H1 (cell line): ENCODE data around the gene APH1B. TPM values are rescaled to one million over a fixed set of nuclear protein-coding genes. Genes with fewer than 3 reads are reported as not detected.

Source experiments
- CTCF ChIA-PET: fragments of 300-600 bp; sonication (Branson Sonifier 250); formaldehyde crosslinking; loops from one replicate; lab custom pipeline; 2021; ENCODE audit not compliant: partially characterized antibody; lab: Charles Lee
- POLR2A ChIA-PET: fragments of 300-600 bp; sonication (Branson Sonifier 250); formaldehyde crosslinking; loops from one replicate; lab custom pipeline; 2021; ENCODE audit warnings: inconsistent platforms; ENCODE audit not compliant: partially characterized antibody; lab: Charles Lee
- DNase-seq, 2 experiments: peaks; one replicate each; pipeline versions ENCODE4 v3.0.0 to v3.0.0-alpha.2; 2010 to 2022; ENCODE audit warnings: low spot score in 2 of 2, low read depth in 1 of 2, mixed read lengths in 1 of 2
- FAIRE-seq: peaks from 2 replicates; lab custom pipeline; 2011; peaks lifted over from hg19 to GRCh38; lab: Jason Lieb, UNC
- H2AFZ ChIP-seq: 2 replicates; pipeline ENCODE4 v1.8.1; 2012; ENCODE audit warnings: low read length, inconsistent platforms
- H2AK5ac ChIP-seq: 2 replicates; pipeline ENCODE4 v1.6.1; 2013; ENCODE audit warnings: low read depth, low read length
- H2BK120ac ChIP-seq: replicated peaks from 2 replicates; pipeline ENCODE3; 2013; ENCODE audit warnings: low read depth, low read length, inconsistent platforms
- H2BK12ac ChIP-seq: 2 replicates; pipeline ENCODE4 v1.6.1; 2013; ENCODE audit warnings: low read depth, low read length
- H2BK15ac ChIP-seq: 2 replicates; pipeline ENCODE4 v1.6.1; 2013; ENCODE audit warnings: low read length
- H2BK20ac ChIP-seq: 2 replicates; pipeline ENCODE4 v1.6.1; 2013; ENCODE audit warnings: low read length
- H2BK5ac ChIP-seq: 2 replicates; pipeline ENCODE4 v1.6.1; 2013; ENCODE audit warnings: low read depth, low read length
- H3K14ac ChIP-seq: 2 replicates; pipeline ENCODE4 v1.6.1; 2013; ENCODE audit warnings: inconsistent platforms; ENCODE audit not compliant: insufficient read length
- H3K18ac ChIP-seq: 2 replicates; pipeline ENCODE4 v1.6.1; 2013; ENCODE audit warnings: low read length; ENCODE audit errors: extremely low read depth
- H3K23ac ChIP-seq: 2 replicates; pipeline ENCODE4 v1.6.1; 2013; ENCODE audit warnings: inconsistent platforms; ENCODE audit not compliant: insufficient read length
- H3K23me2 ChIP-seq: 2 replicates; pipeline ENCODE4 v1.6.1; 2013; ENCODE audit warnings: low read depth, low read length
- H3K27ac ChIP-seq: 2 replicates; pipeline ENCODE4 v1.6.1; 2011; ENCODE audit warnings: low read depth, low read length, inconsistent platforms
- H3K27me3 ChIP-seq, 4 experiments: replicated peaks in 1 of 4; 1 replicate in 1 of 4; 2 replicates in 3 of 4; pipeline versions ENCODE4 v1.6.1 to v1.8.1; 2011 to 2013; ENCODE audit warnings: low read length in 3 of 4, mild to moderate bottlenecking in 3 of 4, inconsistent platforms in 2 of 4, mixed read lengths in 2 of 4, moderate library complexity in 1 of 4; ENCODE audit not compliant: control insufficient read depth in 3 of 4, insufficient read depth in 3 of 4; ENCODE audit errors: extremely low read depth in 1 of 4
- H3K36me3 ChIP-seq, 4 experiments: 2 replicates each; pipeline versions ENCODE4 v1.6.1 to v1.8.1; 2011 to 2013; ENCODE audit warnings: mild to moderate bottlenecking in 4 of 4, low read length in 3 of 4, moderate library complexity in 2 of 4, control low read depth in 1 of 4, inconsistent platforms in 1 of 4; ENCODE audit not compliant: insufficient read depth in 4 of 4, control insufficient read depth in 2 of 4
- H3K4ac ChIP-seq: replicated peaks from 2 replicates; pipeline ENCODE3; 2013; ENCODE audit warnings: low read length, low read depth, mixed read lengths, inconsistent platforms; ENCODE audit not compliant: insufficient read length
- H3K4me1 ChIP-seq, 4 experiments: replicated peaks in 1 of 4; 1 replicate in 1 of 4; 2 replicates in 3 of 4; pipeline versions ENCODE4 v1.6.1 to v1.8.1; 2011 to 2013; ENCODE audit warnings: low read length in 3 of 4, inconsistent platforms in 2 of 4, mixed read lengths in 1 of 4; ENCODE audit not compliant: insufficient read depth in 4 of 4, control insufficient read depth in 3 of 4
- H3K4me2 ChIP-seq, 2 experiments: 2 replicates each; pipeline versions ENCODE4 v1.6.1 to v1.8.1; 2011 to 2013; ENCODE audit warnings: low read depth in 2 of 2, low read length in 2 of 2, control low read depth in 1 of 2, inconsistent platforms in 1 of 2, mild to moderate bottlenecking in 1 of 2; ENCODE audit not compliant: insufficient read depth in 1 of 2
- H3K4me3 ChIP-seq, 4 experiments: fragments of 200-600, 300-600 bp in 1 of 4; sonication (generic), shearing (Covaris generic), sonication (Bioruptor Twin) in 1 of 4; 2 replicates each; pipeline versions ENCODE4 v1.5.1 to v1.8.1; 2011 to 2016; ENCODE audit warnings: low read length in 4 of 4, low read depth in 3 of 4, control low read depth in 2 of 4, inconsistent platforms in 2 of 4, mild to moderate bottlenecking in 2 of 4, mixed read lengths in 1 of 4, moderate library complexity in 1 of 4; ENCODE audit not compliant: insufficient read depth in 2 of 4; ENCODE audit errors: extremely low read depth in 1 of 4
- H3K56ac ChIP-seq: replicated peaks from 2 replicates; pipeline ENCODE3; 2013; ENCODE audit warnings: low read depth, mild to moderate bottlenecking, mixed read lengths, low read length, inconsistent platforms; ENCODE audit not compliant: insufficient read length
- H3K79me1 ChIP-seq: 2 replicates; pipeline ENCODE4 v1.6.1; 2013; ENCODE audit warnings: low read depth, low read length, control low read depth
- H3K79me2 ChIP-seq, 2 experiments: 2 replicates each; pipeline versions ENCODE4 v1.6.1 to v1.8.1; 2012 to 2013; ENCODE audit warnings: low read length in 2 of 2, mild to moderate bottlenecking in 2 of 2, inconsistent platforms in 1 of 2; ENCODE audit not compliant: insufficient read depth in 2 of 2, control insufficient read depth in 1 of 2
- H3K9ac ChIP-seq, 4 experiments: replicated peaks in 1 of 4; 1 replicate in 1 of 4; 2 replicates in 3 of 4; pipeline versions ENCODE4 v1.6.1 to v1.8.1; 2011 to 2013; ENCODE audit warnings: low read depth in 3 of 4, low read length in 3 of 4, control low read depth in 2 of 4, mild to moderate bottlenecking in 2 of 4, moderate library complexity in 2 of 4, inconsistent platforms in 1 of 4; ENCODE audit errors: extremely low read depth in 1 of 4
- H3K9me3 ChIP-seq, 2 experiments: 2 replicates each; pipeline versions ENCODE4 v1.6.1 to v1.8.1; 2012 to 2013; ENCODE audit warnings: mild to moderate bottlenecking in 2 of 2, moderate library complexity in 2 of 2, control low read depth in 1 of 2, inconsistent platforms in 1 of 2, low read depth in 1 of 2, low read length in 1 of 2, mixed read lengths in 1 of 2; ENCODE audit not compliant: insufficient read depth in 2 of 2
- H4K20me1 ChIP-seq, 2 experiments: replicated peaks in 1 of 2; 2 replicates each; pipeline versions ENCODE3 to v1.8.1; 2011 to 2013; ENCODE audit warnings: inconsistent platforms in 2 of 2, low read length in 2 of 2, mild to moderate bottlenecking in 1 of 2; ENCODE audit not compliant: insufficient read depth in 2 of 2, control insufficient read depth in 1 of 2
- H4K5ac ChIP-seq: 2 replicates; pipeline ENCODE4 v1.6.1; 2013; ENCODE audit warnings: low read length, low read depth, mixed read lengths, inconsistent platforms; ENCODE audit not compliant: insufficient read length
- H4K8ac ChIP-seq: 2 replicates; pipeline ENCODE4 v1.8.0; 2013; ENCODE audit warnings: mild to moderate bottlenecking, moderate library complexity, low read length, inconsistent platforms; ENCODE audit not compliant: insufficient read depth; ENCODE audit errors: extremely low read depth
- H4K91ac ChIP-seq: replicated peaks from 2 replicates; pipeline ENCODE3; 2013; ENCODE audit warnings: low read length, mixed read lengths, inconsistent platforms; ENCODE audit not compliant: insufficient read length
- BACH1 ChIP-seq: IDR thresholded peaks from 2 replicates; pipeline ENCODE4 v1.6.1; 2012; ENCODE audit warnings: low read length, improper control_type of control experiment
- CEBPB ChIP-seq: IDR thresholded peaks from 2 replicates; pipeline ENCODE4 v1.6.1; 2012; ENCODE audit warnings: low read depth, low read length
- EZH2 ChIP-seq: fragments of 200-600 bp; sonication (generic); IDR thresholded peaks from 2 replicates; pipeline ENCODE4 v1.7.1; 2012; ENCODE audit warnings: low read depth, mild to moderate bottlenecking, moderate library complexity, low read length, inconsistent platforms; ENCODE audit not compliant: severe bottlenecking
- FOSL1 ChIP-seq: IDR thresholded peaks from 2 replicates; pipeline ENCODE4 v1.6.1; 2011; ENCODE audit warnings: mild to moderate bottlenecking, low read depth, low read length, moderate library complexity; ENCODE audit not compliant: insufficient read depth
- HDAC2 ChIP-seq, 2 experiments: fragments of 300-600 bp in 1 of 2; sonication (generic) in 1 of 2; IDR thresholded peaks; 2 replicates each; pipeline ENCODE4 v1.6.1; 2011 to 2012; ENCODE audit warnings: low read depth in 2 of 2, low read length in 2 of 2, mild to moderate bottlenecking in 2 of 2, moderate library complexity in 2 of 2, borderline replicate concordance in 1 of 2, inconsistent platforms in 1 of 2
- KDM1A ChIP-seq: fragments of 200-600, 300-600 bp; sonication (generic); IDR thresholded peaks from 2 replicates; pipeline ENCODE4 v1.7.1; 2016; ENCODE audit warnings: mild to moderate bottlenecking, low read length, borderline replicate concordance
- RAD21 ChIP-seq, 2 experiments: IDR thresholded peaks in 1 of 2; conservative IDR thresholded peaks in 1 of 2; 2 replicates each; pipeline ENCODE4 v1.6.1; 2011; ENCODE audit warnings: low read depth in 2 of 2, low read length in 2 of 2, improper control_type of control experiment in 1 of 2, inconsistent platforms in 1 of 2, mild to moderate bottlenecking in 1 of 2, moderate library complexity in 1 of 2
- RNF2 ChIP-seq: fragments of 200-900, 300-1000 bp; sonication (generic); IDR thresholded peaks from 2 replicates; pipeline ENCODE4 v1.7.1; 2016; ENCODE audit warnings: borderline replicate concordance, low read depth, mild to moderate bottlenecking, antibody characterized with exemption, low read length; ENCODE audit not compliant: poor library complexity, severe bottlenecking; ENCODE audit errors: missing control alignments
- SP2 ChIP-seq: IDR thresholded peaks from 2 replicates; pipeline ENCODE4 v1.6.1; 2012; ENCODE audit warnings: mild to moderate bottlenecking, low read length, inconsistent platforms
- TAF1 ChIP-seq: IDR thresholded peaks from 2 replicates; pipeline ENCODE4 v1.6.1; 2011; ENCODE audit warnings: mild to moderate bottlenecking, low read depth, low read length
- WGBS, 2 experiments: shearing (Covaris generic) in 1 of 2; methylation state at CpG; one replicate each; pipeline versions ENCODE4 v1.1.6 to v1.1.7; 2013 to 2015; ENCODE audit warnings: low lambda C conversion rate in 2 of 2, mixed read lengths in 2 of 2, inconsistent platforms in 1 of 2, low coverage in 1 of 2, missing lambda C conversion rate in 1 of 2; ENCODE audit not compliant: insufficient replicate concordance in 2 of 2, insufficient coverage in 1 of 2, insufficient read length in 1 of 2; ENCODE audit errors: extremely low coverage in 1 of 2, missing lambda C conversion rate in 1 of 2; 5-methylcytosine and 5-hydroxymethylcytosine counted together
- polyA plus RNA-seq, 7 experiments: library from polyadenylated mRNA; depleted of rRNA in 3 of 7; stranded (reverse) in 5 of 7; unstranded in 2 of 7; fragments of >200 nt in 5 of 7; fragments of 200-250 nt in 2 of 7; gene quantifications; 1 replicate in 5 of 7; 2 replicates in 1 of 7; 4 replicates in 1 of 7; pipeline versions ENCODE4 v1.2.1 to v1.2.3, GENCODE V29; 2011 to 2013; ENCODE audit warnings: missing spikeins in 2 of 7, mixed read lengths in 2 of 7
- total RNA-seq: library from RNA; stranded (reverse); fragmentation: NEBNext Ultra II Directional; extraction: Animal tissue kit (Norgen Biotek cat#: 25700); gene quantifications from 2 replicates; pipeline ENCODE4 v1.2.1, GENCODE V29; 2021
- TF ChIP-seq, protein P1 (sequence below): IDR thresholded peaks from 2 replicates; pipeline ENCODE4 v1.6.1; 2011; ENCODE audit warnings: low read depth, mild to moderate bottlenecking, low read length; ENCODE audit not compliant: insufficient read depth

Gene APH1B
- total and polyA plus RNA-seq, 2 of the 8 experiments (the other 6 are each of a cell fraction or from before 2014, with no cell fraction given), result 11.5 to 22.9 TPM

DNA sequence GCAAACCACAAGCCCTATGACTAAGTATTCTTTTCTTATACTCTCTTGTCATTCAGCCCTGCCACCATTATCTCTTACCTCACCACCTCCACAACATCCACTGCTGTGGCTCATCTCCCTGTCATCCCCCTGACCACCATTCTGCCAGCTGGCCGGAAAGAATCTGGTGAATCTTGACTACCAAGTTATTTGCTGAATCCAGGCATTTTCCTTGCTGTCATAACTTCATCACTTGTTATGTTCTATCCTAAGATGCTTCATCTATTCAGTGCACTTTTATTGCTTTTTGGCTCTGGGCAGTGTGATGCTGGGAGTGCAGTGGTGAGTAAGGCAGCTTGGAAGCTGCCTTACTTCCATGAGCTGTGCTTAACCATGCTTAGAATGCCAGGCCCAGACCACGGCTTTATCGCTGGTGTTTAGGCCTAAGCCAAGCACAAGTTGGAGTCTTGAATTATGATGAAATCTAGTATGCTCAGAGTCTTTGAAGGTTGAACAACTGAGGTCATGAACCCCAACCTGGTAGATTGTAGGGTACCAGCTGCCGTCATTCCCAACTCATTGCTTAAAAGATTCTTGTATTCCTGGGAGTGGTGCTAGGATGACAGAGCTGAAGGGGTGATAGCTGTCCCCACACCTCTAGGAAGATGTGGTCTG is 27.0 kb upstream of the APH1B start:
- CTCF ChIA-PET, result no interaction called here
- H4K8ac ChIP-seq, result no peak overlapping the region
- H3K36me3 ChIP-seq, result peaks cover 2 to 6% (median 5%) of the 10 kb centered on the region in 4 experiments; a peak in 5 of 8 replicates
- H3K23me2 ChIP-seq, result no peaks in the 10 kb centered on the region
- no peak overlapping the region for H4K5ac ChIP-seq
- no peak overlapping the region for H3K18ac ChIP-seq
- no peak overlapping the region for H3K9ac ChIP-seq
- no peaks in the 10 kb centered on the region for H3K27me3 ChIP-seq
- no peaks in the 10 kb centered on the region for H4K20me1 ChIP-seq
- H3K23ac ChIP-seq, result no peak overlapping the region
- no peaks in the 10 kb centered on the region for H3K79me1 ChIP-seq
- H2BK5ac ChIP-seq, result no peak overlapping the region
- H3K4me2 ChIP-seq, result no peak overlapping the region
- H3K4ac ChIP-seq, result no peak overlapping the region
- no peak overlapping the region for H2BK120ac ChIP-seq
- DNase-seq, result no peak
- no peak for TF ChIP-seq RNF2
- TF ChIP-seq CEBPB, result no peak
- TF ChIP-seq BACH1, result no peak
- no peak for TF ChIP-seq KDM1A
- TF ChIP-seq FOSL1, result no peak
- TF ChIP-seq HDAC2 (IDR thresholded peaks at IDR 0.05; ENCODE audit: borderline replicate concordance in 1 of 2, low read depth in 2 of 2, low read length in 2 of 2), result no peak
- TF ChIP-seq EZH2, result no peak
- TF ChIP-seq, protein P1, sequence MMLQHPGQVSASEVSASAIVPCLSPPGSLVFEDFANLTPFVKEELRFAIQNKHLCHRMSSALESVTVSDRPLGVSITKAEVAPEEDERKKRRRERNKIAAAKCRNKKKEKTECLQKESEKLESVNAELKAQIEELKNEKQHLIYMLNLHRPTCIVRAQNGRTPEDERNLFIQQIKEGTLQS, result no peak
- no peak for TF ChIP-seq RAD21 (IDR thresholded peaks at IDR 0.05 in 1 of 2, conservative IDR thresholded peaks at IDR 0.05 in 1 of 2; ENCODE audit: low read depth in 2 of 2, low read length in 2 of 2)
- TF ChIP-seq SP2, result no peak
- no peak for TF ChIP-seq TAF1
- TF ChIP-seq, all 59 proteins: peak for 0
- no peak overlapping the region for H3K4me3 ChIP-seq
- no peak overlapping the region for H3K27ac ChIP-seq
- H3K56ac ChIP-seq, result no peak overlapping the region
- H2AK5ac ChIP-seq, result no peak overlapping the region
- no peak overlapping the region for H4K91ac ChIP-seq
- no peak overlapping the region for H2BK20ac ChIP-seq
- WGBS, 2 experiments, result 95% methylated on average over 4 of the region's 4 CpGs; no CpG with 5 or more reads in 1 of the 2 experiments
- no peak for FAIRE-seq
- no peak overlapping the region for H2BK12ac ChIP-seq
- no peak overlapping the region for H3K14ac ChIP-seq
- H2BK15ac ChIP-seq, result no peak overlapping the region
- no peaks in the 10 kb centered on the region for H3K9me3 ChIP-seq
- H2AFZ ChIP-seq, result no peak overlapping the region
- H3K4me1 ChIP-seq, result peaks cover 0 to 1% (median 0%) of the 10 kb centered on the region in 4 experiments; a peak in 4 of 7 replicates
- no peaks in the 10 kb centered on the region for H3K79me2 ChIP-seq
- POLR2A ChIA-PET, result no interaction called here
